Peyer's patch (tissue), 4 donors: ENCODE results near the gene BRD2.
A peak's percentile ranks its signal among the peaks of the same experiment; 100 is the strongest.

Experiments
- POLR2A ChIP-seq, 2 donors: fragments of 450-650 bp; IDR thresholded peaks; one replicate each; pipeline ENCODE4 v1.5.1; 2017; ENCODE audit warnings: antibody characterized with exemption in 2 of 2, mild to moderate bottlenecking in 2 of 2, moderate library complexity in 2 of 2
- TF ChIP-seq, protein P1 (sequence below), 6 experiments: fragments of 450-650 bp in 4 of 6; fragments of 200-600 bp in 2 of 6; sonication (generic) in 1 of 6; IDR thresholded peaks; one replicate each; pipeline ENCODE4 v1.5.1; 2017 to 2019; ENCODE audit warnings: antibody characterized with exemption in 6 of 6, mild to moderate bottlenecking in 3 of 6, moderate library complexity in 1 of 6

DNA sequence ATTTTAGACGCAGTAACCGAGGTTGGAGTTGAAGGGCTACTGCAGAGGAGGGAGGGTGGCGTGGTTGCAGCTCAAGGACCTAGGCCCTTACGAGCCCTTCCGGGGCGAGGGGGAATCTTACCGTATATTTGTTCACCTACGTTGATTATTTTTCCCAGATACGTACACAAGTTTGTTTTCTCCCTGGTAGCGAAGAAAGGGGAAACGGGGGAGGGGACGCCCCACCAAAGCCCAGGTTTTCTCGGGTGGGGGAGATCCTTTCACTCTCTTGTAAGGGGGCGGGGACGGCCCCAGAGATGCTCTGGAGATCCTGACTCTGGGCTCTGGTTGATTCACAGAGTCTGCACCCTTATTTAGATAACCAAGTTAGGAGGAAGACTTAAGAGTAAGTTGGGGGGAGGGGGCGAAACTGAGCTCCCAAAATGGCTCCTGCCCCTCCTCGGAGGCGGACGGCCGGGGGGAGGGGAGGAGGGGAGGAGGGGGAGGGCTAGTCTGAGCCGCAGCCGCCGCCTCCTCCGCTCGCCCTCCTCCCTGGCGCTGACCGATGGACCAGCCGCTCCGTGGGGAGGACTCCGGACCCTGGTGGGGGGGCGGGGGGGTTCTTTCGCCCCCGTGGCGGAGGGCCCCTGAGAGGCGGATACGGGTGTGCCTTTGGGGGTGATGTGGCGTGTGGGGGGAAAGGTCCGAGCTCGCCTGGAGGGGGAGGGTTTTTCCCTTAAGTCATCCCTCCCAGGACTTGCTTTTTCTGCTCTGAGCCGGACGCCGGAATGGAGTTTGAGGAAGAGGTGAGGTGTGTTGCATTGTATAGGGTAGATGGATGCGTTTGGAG lies 2.2 kb downstream of the BRD2 start:
- TF ChIP-seq, protein P1, sequence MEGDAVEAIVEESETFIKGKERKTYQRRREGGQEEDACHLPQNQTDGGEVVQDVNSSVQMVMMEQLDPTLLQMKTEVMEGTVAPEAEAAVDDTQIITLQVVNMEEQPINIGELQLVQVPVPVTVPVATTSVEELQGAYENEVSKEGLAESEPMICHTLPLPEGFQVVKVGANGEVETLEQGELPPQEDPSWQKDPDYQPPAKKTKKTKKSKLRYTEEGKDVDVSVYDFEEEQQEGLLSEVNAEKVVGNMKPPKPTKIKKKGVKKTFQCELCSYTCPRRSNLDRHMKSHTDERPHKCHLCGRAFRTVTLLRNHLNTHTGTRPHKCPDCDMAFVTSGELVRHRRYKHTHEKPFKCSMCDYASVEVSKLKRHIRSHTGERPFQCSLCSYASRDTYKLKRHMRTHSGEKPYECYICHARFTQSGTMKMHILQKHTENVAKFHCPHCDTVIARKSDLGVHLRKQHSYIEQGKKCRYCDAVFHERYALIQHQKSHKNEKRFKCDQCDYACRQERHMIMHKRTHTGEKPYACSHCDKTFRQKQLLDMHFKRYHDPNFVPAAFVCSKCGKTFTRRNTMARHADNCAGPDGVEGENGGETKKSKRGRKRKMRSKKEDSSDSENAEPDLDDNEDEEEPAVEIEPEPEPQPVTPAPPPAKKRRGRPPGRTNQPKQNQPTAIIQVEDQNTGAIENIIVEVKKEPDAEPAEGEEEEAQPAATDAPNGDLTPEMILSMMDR (IDR thresholded peaks at IDR 0.05), result no peak
- TF ChIP-seq POLR2A (IDR thresholded peaks at IDR 0.05), result peak in 1 of 2 donors; percentile 25
